GM21723 (cell line): ENCODE results near the gene POU5F1.

Source experiments
- ATAC-seq: cut with Tn5 transposase; IDR thresholded peaks from one replicate; pipeline ENCODE4 v1.9.1; 2021; ENCODE audit warnings: mild to moderate bottlenecking, moderate library complexity; ENCODE audit not compliant: unreplicated experiment

The POU5F1 gene

GRCh38 chr6:31116661-31117385, 53.7 kb downstream of the POU5F1 start:
- ATAC-seq, result no peak

- ATAC-seq, result no peak
Observed at GRCh38 chr6:31115941-31116560, 54.4 kb downstream of the POU5F1 start.

- ATAC-seq, result no peak
Observed at GRCh38 chr6:31114970-31115849, 55.3 kb downstream of the POU5F1 start.

- no peak for ATAC-seq
Observed at GRCh38 chr6:31114541-31114878, 56.0 kb downstream of the POU5F1 start, which contains the start of gene PSORS1C1. PSORS1C1 (plus strand) TSS chr6:31114800; CDS start chr6:31129633, 14,833 bp downstream.
